Tibial artery (tissue), 4 donors: ENCODE measurements around the gene FAM174C.

Experiments used
- DNase-seq, 2 donors: peaks; one replicate each; pipeline ENCODE4 v3.0.0-alpha.2; 2019
- H3K27ac ChIP-seq, 2 donors: fragments of 200-600 bp; sonication (generic) in 1 of 2; 1 replicate in 1 of 2; 2 replicates in 1 of 2; pipeline ENCODE4 v1.5.1; 2018 to 2019; ENCODE audit warnings: mild to moderate bottlenecking in 1 of 2
- H3K27me3 ChIP-seq, 2 donors: fragments of 200-600 bp; sonication (generic) in 1 of 2; one replicate each; pipeline versions ENCODE4 v1.5.1 to v1.6.0; 2016 to 2019
- H3K36me3 ChIP-seq, 3 donors: fragments of 200-600 bp; sonication (generic) in 2 of 3; one replicate each; pipeline ENCODE4 v1.5.1; 2016 to 2019; ENCODE audit warnings: mild to moderate bottlenecking in 2 of 3
- H3K4me1 ChIP-seq, 4 donors: fragments of 200-600 bp; sonication (generic) in 2 of 4; 1 replicate in 3 of 4; 2 replicates in 1 of 4; pipeline ENCODE4 v1.5.1; 2016 to 2019
- H3K4me3 ChIP-seq, 2 donors: fragments of 200-600 bp; sonication (generic) in 1 of 2; 1 replicate in 1 of 2; 2 replicates in 1 of 2; pipeline ENCODE4 v1.5.1; 2018 to 2019; ENCODE audit warnings: mild to moderate bottlenecking in 2 of 2
- H3K9me3 ChIP-seq, 3 donors: fragments of 200-600 bp; sonication (generic) in 1 of 3; one replicate each; pipeline ENCODE4 v1.5.1; 2016 to 2019
- intact Hi-C: fragments of 100-400 bp; cut with DNase I; formaldehyde crosslinking; loops from one replicate; pipeline ENCODE4 v1.15.0; 2023; ENCODE audit warnings: low total_unique reads
- TF ChIP-seq, protein P1 (sequence below), 2 experiments: fragments of 200-600 bp in 1 of 2; fragments of 450-650 bp in 1 of 2; IDR thresholded peaks; one replicate each; pipeline ENCODE4 v1.5.1; 2017 to 2019; ENCODE audit warnings: antibody characterized with exemption in 2 of 2, mild to moderate bottlenecking in 1 of 2, moderate library complexity in 1 of 2

Gene FAM174C

DNA sequence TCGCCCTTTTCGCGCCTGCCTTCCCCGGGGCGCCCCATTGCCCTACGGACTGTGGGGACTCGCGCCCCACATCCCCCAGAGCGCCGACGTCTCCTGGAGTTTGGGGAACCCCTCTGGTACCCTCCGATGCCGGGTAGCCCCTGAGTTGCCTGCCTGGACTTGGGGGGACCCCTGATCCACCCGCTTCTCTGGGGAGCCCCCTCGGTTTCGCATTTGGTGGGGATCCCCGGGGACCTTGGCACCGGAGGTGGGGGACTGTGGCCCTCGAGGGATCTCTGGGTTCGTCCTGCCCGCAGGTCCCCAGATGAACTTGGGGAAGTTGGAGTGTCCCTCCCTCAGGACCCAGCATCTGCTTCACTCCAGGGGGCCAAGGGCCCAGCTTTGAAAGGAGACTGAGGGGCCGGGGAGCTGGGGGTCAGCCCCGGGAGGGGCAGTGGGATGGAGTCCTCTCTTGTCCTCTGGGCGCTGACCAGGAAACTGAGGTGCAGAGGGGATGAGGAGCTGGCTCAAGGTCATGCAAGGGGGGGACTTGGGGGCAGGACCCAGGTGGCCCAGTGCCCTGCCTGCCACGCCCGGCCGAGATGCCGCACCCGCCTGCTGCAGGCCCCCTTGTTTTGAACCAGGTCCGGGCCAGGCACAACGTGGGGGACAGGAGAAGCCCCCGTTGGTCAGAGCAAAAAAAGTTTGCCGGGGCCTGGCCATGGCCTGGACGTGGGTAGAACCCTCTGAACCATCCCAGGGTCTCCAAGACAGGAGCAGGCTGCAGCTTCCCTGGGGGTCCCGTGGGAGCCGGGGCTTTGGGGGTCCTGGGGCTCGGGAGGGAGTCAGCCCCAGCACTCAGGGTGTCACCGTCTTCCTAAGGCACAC is 11.4 kb downstream of the FAM174C start:
- Histone ChIP-seq H3K27me3 (peaks cover 3 to 87% of the 10 kb centered on the region in 2 donors), H3K9me3 (no peaks in the 10 kb centered on the region), H3K27ac (no peak overlapping the region), H3K4me1 (peaks cover 0 to 29% (median 18%) of the 10 kb centered on the region in 4 donors), H3K4me3 (peak overlapping the region in 1 of 2 donors; percentile 20), H3K36me3 (no peaks in the 10 kb centered on the region)
- DNase-seq = no peak
- intact Hi-C loops = no loop called here
- TF ChIP-seq, protein P1, sequence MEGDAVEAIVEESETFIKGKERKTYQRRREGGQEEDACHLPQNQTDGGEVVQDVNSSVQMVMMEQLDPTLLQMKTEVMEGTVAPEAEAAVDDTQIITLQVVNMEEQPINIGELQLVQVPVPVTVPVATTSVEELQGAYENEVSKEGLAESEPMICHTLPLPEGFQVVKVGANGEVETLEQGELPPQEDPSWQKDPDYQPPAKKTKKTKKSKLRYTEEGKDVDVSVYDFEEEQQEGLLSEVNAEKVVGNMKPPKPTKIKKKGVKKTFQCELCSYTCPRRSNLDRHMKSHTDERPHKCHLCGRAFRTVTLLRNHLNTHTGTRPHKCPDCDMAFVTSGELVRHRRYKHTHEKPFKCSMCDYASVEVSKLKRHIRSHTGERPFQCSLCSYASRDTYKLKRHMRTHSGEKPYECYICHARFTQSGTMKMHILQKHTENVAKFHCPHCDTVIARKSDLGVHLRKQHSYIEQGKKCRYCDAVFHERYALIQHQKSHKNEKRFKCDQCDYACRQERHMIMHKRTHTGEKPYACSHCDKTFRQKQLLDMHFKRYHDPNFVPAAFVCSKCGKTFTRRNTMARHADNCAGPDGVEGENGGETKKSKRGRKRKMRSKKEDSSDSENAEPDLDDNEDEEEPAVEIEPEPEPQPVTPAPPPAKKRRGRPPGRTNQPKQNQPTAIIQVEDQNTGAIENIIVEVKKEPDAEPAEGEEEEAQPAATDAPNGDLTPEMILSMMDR (IDR thresholded peaks at IDR 0.05) = no peak

DNA sequence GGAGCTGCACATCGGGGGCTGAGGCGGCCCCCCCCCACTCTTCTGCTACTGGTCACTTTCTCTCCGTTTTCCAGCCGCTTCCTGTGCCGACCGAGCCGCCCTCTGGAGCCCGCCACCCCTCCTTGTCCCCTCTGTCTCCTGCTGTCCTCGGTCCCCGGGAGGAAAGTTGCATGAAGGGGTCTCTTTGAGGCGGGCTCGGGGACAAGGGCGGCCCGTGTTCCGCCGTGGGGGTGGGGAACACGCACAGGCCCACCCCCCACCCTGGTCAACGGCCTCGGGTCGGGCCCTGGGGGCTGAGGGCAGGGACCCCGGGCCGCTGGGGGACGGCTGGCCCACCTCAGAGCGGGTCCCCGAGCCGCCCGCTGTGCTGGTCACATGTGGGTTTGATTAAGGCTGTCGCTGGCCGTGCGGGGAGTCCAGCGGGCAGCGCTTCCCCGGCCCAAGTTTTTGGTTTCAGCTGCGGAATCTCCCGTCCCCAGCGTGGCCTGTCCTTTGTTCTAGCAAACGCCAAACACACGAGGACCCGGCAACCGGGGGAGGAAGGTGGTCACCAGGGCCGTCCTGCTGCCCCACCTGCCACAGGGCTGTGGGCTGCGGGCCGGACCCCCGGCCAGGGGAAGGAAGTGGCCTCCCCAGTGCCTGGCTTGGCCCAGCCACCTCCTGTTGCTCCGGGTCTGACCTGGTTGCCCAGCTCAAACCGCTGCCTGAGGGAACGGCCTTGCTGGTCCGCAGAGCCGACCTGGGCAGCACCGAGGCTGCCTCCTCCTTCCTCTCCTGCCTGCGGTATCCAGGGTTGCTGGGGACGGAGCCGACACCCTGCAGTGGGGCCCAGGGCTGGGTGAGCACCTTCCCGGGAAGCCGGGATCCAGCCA is 12.3 kb downstream of the FAM174C start:
- no peak overlapping the region for H3K27ac ChIP-seq
- intact Hi-C loops = no loop called here
- TF ChIP-seq, protein P1 (IDR thresholded peaks at IDR 0.05) = no peak
- H3K9me3 ChIP-seq = no peaks in the 10 kb centered on the region
- H3K36me3 ChIP-seq = no peaks in the 10 kb centered on the region
- no peak overlapping the region for H3K4me3 ChIP-seq
- no peak for DNase-seq
- peaks cover 0 to 32% (median 18%) of the 10 kb centered on the region in 4 donors for H3K4me1 ChIP-seq
- peaks cover 3 to 95% of the 10 kb centered on the region in 2 donors for H3K27me3 ChIP-seq

DNA sequence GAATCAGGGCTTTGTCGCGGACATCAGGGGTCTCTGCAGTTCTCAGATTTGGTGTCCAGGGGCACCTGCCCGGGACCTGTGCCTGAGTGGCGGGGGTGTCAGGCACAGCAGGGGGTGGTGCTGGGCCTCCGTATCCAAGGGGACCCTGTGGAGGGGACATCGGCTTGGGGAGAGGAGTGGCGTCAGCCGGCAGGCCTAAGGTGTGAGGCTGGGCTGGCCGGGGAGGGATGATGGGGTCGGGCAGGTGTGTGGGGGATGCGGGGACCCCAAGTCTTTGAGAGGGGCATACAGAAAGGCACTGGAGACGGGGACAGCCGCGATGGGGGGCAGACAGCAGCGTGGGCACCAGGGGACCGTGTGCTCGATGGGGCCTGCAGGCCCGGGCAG is 12.9 kb downstream of the FAM174C start:
- DNase-seq = no peak
- Histone ChIP-seq H3K27me3 (peaks cover 3 to 95% of the 10 kb centered on the region in 2 donors), H3K4me3 (no peak overlapping the region), H3K9me3 (no peaks in the 10 kb centered on the region), H3K36me3 (no peaks in the 10 kb centered on the region), H3K27ac (no peak overlapping the region), H3K4me1 (peaks cover 0 to 32% (median 18%) of the 10 kb centered on the region in 4 donors)
- TF ChIP-seq, protein P1 (IDR thresholded peaks at IDR 0.05) = no peak
- intact Hi-C loops = no loop called here

DNA sequence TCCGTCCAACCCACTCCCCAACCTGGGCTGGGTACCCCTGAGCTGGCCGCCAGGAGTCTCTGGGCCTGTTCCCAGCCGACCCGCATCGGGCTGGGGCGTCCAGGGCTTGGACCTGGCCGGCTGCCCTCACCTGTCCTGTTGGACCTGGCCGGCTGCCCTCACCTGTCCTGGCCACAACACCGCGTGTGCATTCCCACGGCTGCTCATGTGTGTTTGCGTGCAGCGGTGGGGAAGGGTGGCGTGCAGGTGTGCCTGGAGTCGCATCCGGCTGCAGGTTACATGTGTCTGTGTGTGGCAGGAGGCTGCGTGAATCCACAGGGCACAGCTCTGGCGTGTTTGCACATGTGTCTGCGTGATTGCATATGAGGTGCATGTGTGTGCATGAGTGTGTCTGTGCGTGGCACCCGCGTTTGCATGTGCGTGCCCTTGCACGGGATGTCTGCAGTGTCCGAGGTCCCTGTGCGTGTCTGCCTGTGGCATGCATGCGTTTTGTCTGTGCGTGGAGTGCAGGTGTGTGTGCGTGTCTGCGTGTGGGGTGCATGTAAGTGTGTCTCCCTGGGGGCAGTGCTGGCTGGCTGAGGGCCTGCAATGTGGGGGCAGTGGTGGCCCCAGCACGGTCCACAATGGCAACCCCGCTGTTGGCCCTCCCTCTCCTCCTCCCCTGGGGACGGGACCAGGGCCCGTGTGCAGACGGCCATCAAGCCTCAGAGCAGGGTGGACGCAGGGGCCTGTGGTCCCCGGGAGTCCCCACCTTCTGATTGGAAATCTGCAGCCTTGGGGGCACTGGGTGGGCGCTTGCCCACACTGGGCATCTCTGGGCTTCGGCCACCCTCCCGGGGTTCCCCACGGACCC is 13.7 kb downstream of the FAM174C start:
- no peak for DNase-seq
- intact Hi-C loops = no loop called here

More for the DNA sequence above, 13.7 kb downstream of the FAM174C start:
- Histone ChIP-seq H3K4me3 (no peak overlapping the region), H3K27me3 (peaks cover 3 to 95% of the 10 kb centered on the region in 2 donors), H3K36me3 (no peaks in the 10 kb centered on the region), H3K9me3 (no peaks in the 10 kb centered on the region), H3K4me1 (peaks cover 0 to 32% (median 18%) of the 10 kb centered on the region in 4 donors), H3K27ac (no peak overlapping the region)
- TF ChIP-seq, protein P1 (IDR thresholded peaks at IDR 0.05) = no peak
